ENCODE results near the gene MACROD2. TPM values are rescaled to one million over a fixed set of nuclear protein-coding genes. Genes with fewer than 3 reads are reported as not detected.

The MACROD2 gene
- total RNA-seq, 4 donors from 2014 or later: 8.7 to 17.8 (median 10.8) TPM

DNA sequence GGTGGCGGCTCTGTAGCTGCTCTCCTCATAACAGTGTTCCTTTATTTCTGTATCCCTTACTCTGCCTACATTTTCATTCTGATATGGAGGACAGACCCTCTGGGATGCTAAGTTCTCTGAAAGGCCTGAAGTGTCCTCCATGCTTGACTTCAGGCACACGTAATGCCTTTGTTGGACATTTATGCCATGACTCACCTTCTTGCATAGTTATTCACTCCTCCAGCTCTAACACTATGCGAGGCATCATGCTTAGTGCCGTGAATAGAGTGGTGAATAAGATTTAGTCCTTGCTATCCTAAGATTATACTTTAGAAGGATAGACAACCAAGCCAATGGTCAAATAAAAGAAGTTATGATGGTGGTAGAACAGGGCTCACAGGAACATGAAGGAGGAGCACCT, 1103.0 kb downstream of the MACROD2 start:
- no peaks in the 10 kb centered on the region for H3K27me3 ChIP-seq
- 94 to 96% methylated on average over 4 of the region's 4 CpGs for WGBS, 2 donors
- no peaks in the 10 kb centered on the region for H3K4me1 ChIP-seq
- intact Hi-C loops (cut with DNase I): no loop called here
- H3K9me3 ChIP-seq: no peaks in the 10 kb centered on the region
- H3K4me3 ChIP-seq (replicated peaks in 1 of 3): no peak overlapping the region
- no peak for DNase-seq
- H3K36me3 ChIP-seq: no peaks in the 10 kb centered on the region
- TF ChIP-seq POLR2A (IDR thresholded peaks at IDR 0.05): no peak
- TF ChIP-seq, protein P1, sequence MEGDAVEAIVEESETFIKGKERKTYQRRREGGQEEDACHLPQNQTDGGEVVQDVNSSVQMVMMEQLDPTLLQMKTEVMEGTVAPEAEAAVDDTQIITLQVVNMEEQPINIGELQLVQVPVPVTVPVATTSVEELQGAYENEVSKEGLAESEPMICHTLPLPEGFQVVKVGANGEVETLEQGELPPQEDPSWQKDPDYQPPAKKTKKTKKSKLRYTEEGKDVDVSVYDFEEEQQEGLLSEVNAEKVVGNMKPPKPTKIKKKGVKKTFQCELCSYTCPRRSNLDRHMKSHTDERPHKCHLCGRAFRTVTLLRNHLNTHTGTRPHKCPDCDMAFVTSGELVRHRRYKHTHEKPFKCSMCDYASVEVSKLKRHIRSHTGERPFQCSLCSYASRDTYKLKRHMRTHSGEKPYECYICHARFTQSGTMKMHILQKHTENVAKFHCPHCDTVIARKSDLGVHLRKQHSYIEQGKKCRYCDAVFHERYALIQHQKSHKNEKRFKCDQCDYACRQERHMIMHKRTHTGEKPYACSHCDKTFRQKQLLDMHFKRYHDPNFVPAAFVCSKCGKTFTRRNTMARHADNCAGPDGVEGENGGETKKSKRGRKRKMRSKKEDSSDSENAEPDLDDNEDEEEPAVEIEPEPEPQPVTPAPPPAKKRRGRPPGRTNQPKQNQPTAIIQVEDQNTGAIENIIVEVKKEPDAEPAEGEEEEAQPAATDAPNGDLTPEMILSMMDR (IDR thresholded peaks at IDR 0.05): no peak
- no peak overlapping the region for H3K27ac ChIP-seq

DNA sequence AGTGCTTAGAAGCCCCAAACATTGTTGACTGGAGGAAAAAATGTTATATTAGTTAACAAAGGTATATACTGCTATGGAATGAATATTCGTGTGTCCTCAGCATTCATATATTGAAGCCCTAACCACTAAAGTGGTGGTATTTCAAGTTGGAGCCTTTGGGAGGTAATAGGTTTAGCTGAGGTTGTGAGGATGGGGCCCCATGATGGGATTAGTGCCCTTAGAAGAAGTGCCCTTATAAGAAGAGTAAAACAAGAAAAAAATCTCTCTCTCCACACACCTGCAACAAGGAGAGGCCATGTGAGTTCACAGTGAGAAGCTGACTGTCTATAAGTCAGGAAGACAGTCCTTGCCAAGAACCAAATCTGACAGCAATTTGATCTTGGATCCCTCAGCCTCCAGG, 1103.8 kb downstream of the MACROD2 start:
- WGBS, 2 donors: 82 to 97% methylated on average over 1 of the region's 1 CpG
- H3K4me3 ChIP-seq (replicated peaks in 1 of 3): no peak overlapping the region
- no peak for DNase-seq
- no peaks in the 10 kb centered on the region for H3K27me3 ChIP-seq
- no peak overlapping the region for H3K27ac ChIP-seq
- H3K4me1 ChIP-seq: no peaks in the 10 kb centered on the region
- H3K9me3 ChIP-seq: no peaks in the 10 kb centered on the region
- H3K36me3 ChIP-seq: no peaks in the 10 kb centered on the region
- intact Hi-C loops (cut with DNase I): no loop called here
- no peak for TF ChIP-seq POLR2A (IDR thresholded peaks at IDR 0.05)
- TF ChIP-seq, protein P1 (IDR thresholded peaks at IDR 0.05): no peak

DNA sequence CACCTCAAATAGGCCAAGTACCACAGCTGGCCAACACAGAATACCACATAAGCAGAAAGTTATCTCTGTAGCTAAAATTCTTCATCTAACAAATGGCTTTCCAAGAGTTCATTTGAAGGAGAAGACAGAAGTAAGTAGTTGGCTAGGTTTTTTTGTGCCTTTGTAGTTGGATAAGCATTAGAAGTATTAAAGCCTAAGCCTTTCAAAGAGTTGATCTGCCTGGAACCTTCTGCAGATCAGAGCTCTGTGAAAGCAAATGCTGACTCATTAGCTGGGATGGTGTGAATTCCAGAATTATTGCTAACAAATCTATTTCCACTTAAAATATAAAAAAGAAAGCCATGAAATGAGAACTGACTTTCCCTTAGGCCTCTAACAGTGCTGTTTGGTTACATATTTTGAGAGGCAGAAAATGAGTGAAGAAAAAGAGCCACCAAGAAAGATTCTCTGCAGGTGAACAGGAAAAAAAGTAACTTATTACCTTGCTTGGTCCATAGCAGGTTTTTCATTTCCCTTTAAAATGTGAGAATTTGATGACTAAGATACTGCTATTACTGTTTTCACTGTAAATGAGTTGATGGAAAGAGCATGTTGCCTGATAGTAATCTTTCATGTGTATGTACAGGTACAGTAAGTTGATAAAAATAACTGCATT, 1105.3 kb downstream of the MACROD2 start:
- Histone ChIP-seq H3K27ac (no peak overlapping the region), H3K4me3 (replicated peaks in 1 of 3) (no peak overlapping the region), H3K4me1 (no peaks in the 10 kb centered on the region), H3K9me3 (no peaks in the 10 kb centered on the region), H3K36me3 (no peaks in the 10 kb centered on the region), H3K27me3 (no peaks in the 10 kb centered on the region)
- TF ChIP-seq POLR2A (IDR thresholded peaks at IDR 0.05): no peak
- TF ChIP-seq, protein P1 (IDR thresholded peaks at IDR 0.05): no peak
- intact Hi-C loops (cut with DNase I): no loop called here
- DNase-seq: no peak

DNA sequence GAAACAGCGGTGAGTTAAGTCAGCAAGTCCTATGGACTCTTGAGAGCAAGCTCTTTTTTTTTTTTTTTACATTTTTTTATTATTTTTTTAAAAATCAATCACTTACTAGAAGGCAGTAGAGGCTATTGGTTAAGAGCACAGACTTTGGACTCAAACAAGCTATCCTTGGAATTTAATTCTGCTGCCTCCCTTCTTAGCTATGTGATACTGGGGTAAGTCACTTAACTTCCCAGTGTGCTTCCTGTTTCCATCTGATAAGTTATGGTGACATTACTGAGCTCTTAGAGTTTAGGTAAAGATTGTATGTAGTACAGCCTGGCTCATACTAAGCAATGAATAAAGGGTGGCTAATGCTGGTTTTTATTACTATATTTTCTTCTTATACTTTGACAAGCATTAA, 1112.6 kb downstream of the MACROD2 start:
- WGBS, 2 donors: 98 to 100% methylated on average over 1 of the region's 1 CpG
- intact Hi-C loops (cut with DNase I): no loop called here

DNA sequence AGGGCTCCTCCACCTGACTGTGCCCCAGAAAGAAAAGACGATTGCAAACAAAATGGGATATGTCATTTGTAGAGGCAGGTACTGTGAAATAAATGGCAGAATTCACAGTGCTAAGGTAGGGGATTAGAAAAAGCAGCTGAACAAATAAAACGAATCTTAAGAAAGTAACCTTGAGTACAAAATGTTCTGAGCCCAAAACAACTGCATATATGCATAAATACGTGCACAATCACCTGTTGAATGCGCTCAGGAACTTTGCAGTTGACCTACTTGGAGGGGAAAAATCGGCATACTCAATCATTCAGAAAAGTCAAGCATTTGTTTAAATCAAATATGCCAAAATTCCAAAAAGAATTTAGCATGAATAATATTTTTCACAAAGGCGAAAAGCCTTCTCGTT, 1114.2 kb downstream of the MACROD2 start:
- intact Hi-C loops (cut with DNase I): no loop called here
- 87 to 92% methylated on average over 7 of the region's 7 CpGs for WGBS, 2 donors
- TF ChIP-seq, protein P1 (IDR thresholded peaks at IDR 0.05): no peak
- TF ChIP-seq POLR2A (IDR thresholded peaks at IDR 0.05): no peak
- H3K9me3 ChIP-seq: no peaks in the 10 kb centered on the region
- no peak overlapping the region for H3K4me3 ChIP-seq (replicated peaks in 1 of 3)
- no peaks in the 10 kb centered on the region for H3K27me3 ChIP-seq
- H3K4me1 ChIP-seq: no peaks in the 10 kb centered on the region
- H3K27ac ChIP-seq: no peak overlapping the region
- H3K36me3 ChIP-seq: no peaks in the 10 kb centered on the region
- DNase-seq: no peak

More for the DNA sequence above, 1112.6 kb downstream of the MACROD2 start:
- Histone ChIP-seq H3K4me1 (no peaks in the 10 kb centered on the region), H3K4me3 (replicated peaks in 1 of 3) (no peak overlapping the region), H3K36me3 (no peaks in the 10 kb centered on the region), H3K27ac (no peak overlapping the region), H3K27me3 (no peaks in the 10 kb centered on the region), H3K9me3 (no peaks in the 10 kb centered on the region)
- DNase-seq: no peak
- TF ChIP-seq, protein P1 (IDR thresholded peaks at IDR 0.05): no peak
- no peak for TF ChIP-seq POLR2A (IDR thresholded peaks at IDR 0.05)
